Natural killer cell (primary cell): ENCODE measurements around the gene PHTF1. TPM values are rescaled to one million over a fixed set of nuclear protein-coding genes. Genes with fewer than 3 reads are reported as not detected.

Experiments
- ATAC-seq, 3 donors: fragments of 150-1000 bp in 2 of 3; fragments of 200-7000 bp in 1 of 3; cut with Tn5 transposase; 1 replicate in 1 of 3; 2 replicates in 2 of 3; pipeline ENCODE4 v1.10.0; 2021; ENCODE audit warnings: mild to moderate bottlenecking in 2 of 3, moderate library complexity in 2 of 3
- DNase-seq, 2 donors: peaks; one replicate each; pipeline versions ENCODE4 v3.0.0 to v3.0.0-alpha.2; 2013 to 2021; ENCODE audit warnings: mixed read lengths in 1 of 2
- H3K27ac ChIP-seq: one replicate; pipeline ENCODE4 v1.5.1; 2013; ENCODE audit warnings: mild to moderate bottlenecking, low read length
- H3K27me3 ChIP-seq: one replicate; pipeline ENCODE4 v1.6.1; 2013; ENCODE audit warnings: low read length; ENCODE audit not compliant: control insufficient read depth, insufficient read depth
- H3K36me3 ChIP-seq: one replicate; pipeline ENCODE4 v1.6.1; 2013; ENCODE audit warnings: low read length; ENCODE audit not compliant: control insufficient read depth, insufficient read depth
- H3K4me1 ChIP-seq: one replicate; pipeline ENCODE4 v1.6.1; 2013; ENCODE audit warnings: low read length; ENCODE audit not compliant: control insufficient read depth, insufficient read depth
- H3K4me3 ChIP-seq: one replicate; pipeline ENCODE4 v1.5.1; 2013; ENCODE audit warnings: low read length
- H3K9me3 ChIP-seq: one replicate; pipeline ENCODE4 v1.6.1; 2013; ENCODE audit warnings: low read length; ENCODE audit not compliant: control insufficient read depth, insufficient read depth
- H3K27ac Mint-ChIP-seq, 2 donors: one replicate each; pipeline ENCODE4 v1.8.0; 2022; ENCODE audit warnings: mild to moderate bottlenecking in 2 of 2, mixed read lengths in 2 of 2, moderate library complexity in 1 of 2
- H3K27me3 Mint-ChIP-seq, 2 donors: one replicate each; pipeline ENCODE4 v1.8.0; 2022; ENCODE audit warnings: low read depth in 2 of 2, mixed read lengths in 2 of 2
- H3K36me3 Mint-ChIP-seq: one replicate; pipeline ENCODE4 v1.8.0; 2022; ENCODE audit warnings: mixed read lengths
- H3K4me1 Mint-ChIP-seq, 2 donors: one replicate each; pipeline ENCODE4 v1.8.0; 2022; ENCODE audit warnings: mixed read lengths in 2 of 2
- H3K4me3 Mint-ChIP-seq: one replicate; pipeline ENCODE4 v1.8.0; 2022; ENCODE audit warnings: mild to moderate bottlenecking, moderate library complexity, mixed read lengths
- H3K9me3 Mint-ChIP-seq, 2 donors: one replicate each; pipeline ENCODE4 v1.8.0; 2022; ENCODE audit warnings: mixed read lengths in 2 of 2
- WGBS: methylation state at CpG from one replicate; pipeline ENCODE4 v1.1.7; 2013; ENCODE audit warnings: missing lambda C conversion rate; ENCODE audit not compliant: insufficient coverage; 5-methylcytosine and 5-hydroxymethylcytosine counted together
- intact Hi-C: fragments of 100-400 bp; cut with micrococcal nuclease; formaldehyde crosslinking; loops from one replicate; pipeline ENCODE4 v1.14.2; 2022
- total RNA-seq, 4 donors: library from RNA; stranded (reverse); fragments of 120-200 nt in 1 of 4; gene quantifications; one replicate each; pipeline versions ENCODE4 v1.2.3 to v1.2.4, GENCODE V29; 2013 to 2022
- TF ChIP-seq, protein P1 (sequence below): fragments of 200-600 bp; IDR thresholded peaks from one replicate; pipeline ENCODE4 v1.8.0; 2022; ENCODE audit warnings: antibody characterized with exemption

Gene PHTF1
- total RNA-seq, 3 donors from 2014 or later (not counting 1 experiment from before 2014, with no cell fraction given): 37.1 to 40.7 (median 40.6) TPM

DNA sequence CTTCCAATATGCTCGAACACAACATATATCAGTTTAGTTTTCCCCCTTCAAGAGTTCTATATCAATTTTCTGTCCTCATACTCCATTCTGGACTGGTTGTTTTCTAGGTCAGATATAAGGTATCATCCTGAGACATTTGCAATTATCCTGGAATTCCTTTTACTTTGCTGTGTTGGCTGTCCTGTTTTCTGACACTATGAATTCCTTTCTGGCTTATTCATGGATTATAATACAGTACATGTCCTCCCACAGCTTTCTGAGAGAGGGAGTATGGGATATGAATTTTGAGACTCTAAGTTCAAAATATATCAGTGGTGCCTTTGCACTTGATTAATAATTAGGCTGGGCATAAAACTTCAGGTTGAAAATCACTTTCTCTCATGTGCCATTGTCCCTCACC, 11.9 kb downstream of the PHTF1 start:
- no peaks in the 10 kb centered on the region for H3K9me3 ChIP-seq
- 100% methylated on average over 1 of the region's 1 CpG for WGBS
- TF ChIP-seq, protein P1, sequence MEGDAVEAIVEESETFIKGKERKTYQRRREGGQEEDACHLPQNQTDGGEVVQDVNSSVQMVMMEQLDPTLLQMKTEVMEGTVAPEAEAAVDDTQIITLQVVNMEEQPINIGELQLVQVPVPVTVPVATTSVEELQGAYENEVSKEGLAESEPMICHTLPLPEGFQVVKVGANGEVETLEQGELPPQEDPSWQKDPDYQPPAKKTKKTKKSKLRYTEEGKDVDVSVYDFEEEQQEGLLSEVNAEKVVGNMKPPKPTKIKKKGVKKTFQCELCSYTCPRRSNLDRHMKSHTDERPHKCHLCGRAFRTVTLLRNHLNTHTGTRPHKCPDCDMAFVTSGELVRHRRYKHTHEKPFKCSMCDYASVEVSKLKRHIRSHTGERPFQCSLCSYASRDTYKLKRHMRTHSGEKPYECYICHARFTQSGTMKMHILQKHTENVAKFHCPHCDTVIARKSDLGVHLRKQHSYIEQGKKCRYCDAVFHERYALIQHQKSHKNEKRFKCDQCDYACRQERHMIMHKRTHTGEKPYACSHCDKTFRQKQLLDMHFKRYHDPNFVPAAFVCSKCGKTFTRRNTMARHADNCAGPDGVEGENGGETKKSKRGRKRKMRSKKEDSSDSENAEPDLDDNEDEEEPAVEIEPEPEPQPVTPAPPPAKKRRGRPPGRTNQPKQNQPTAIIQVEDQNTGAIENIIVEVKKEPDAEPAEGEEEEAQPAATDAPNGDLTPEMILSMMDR: no peak
- H3K36me3 Mint-ChIP-seq: no peaks in the 10 kb centered on the region
- no peaks in the 10 kb centered on the region for H3K27me3 ChIP-seq
- no peak overlapping the region for H3K27ac ChIP-seq
- intact Hi-C loops: no loop called here
- H3K9me3 Mint-ChIP-seq: no peaks in the 10 kb centered on the region
- peaks cover 11 to 19% of the 10 kb centered on the region in 2 donors for H3K4me1 Mint-ChIP-seq
- H3K36me3 ChIP-seq: peaks cover 4% of the 10 kb centered on the region
- no peaks in the 10 kb centered on the region for H3K27me3 Mint-ChIP-seq
- DNase-seq: no peak
- no peak overlapping the region for H3K4me3 Mint-ChIP-seq
- ATAC-seq: no peak
- H3K4me3 ChIP-seq: no peak overlapping the region
- H3K27ac Mint-ChIP-seq: no peak overlapping the region
- peaks cover 4% of the 10 kb centered on the region for H3K4me1 ChIP-seq

DNA sequence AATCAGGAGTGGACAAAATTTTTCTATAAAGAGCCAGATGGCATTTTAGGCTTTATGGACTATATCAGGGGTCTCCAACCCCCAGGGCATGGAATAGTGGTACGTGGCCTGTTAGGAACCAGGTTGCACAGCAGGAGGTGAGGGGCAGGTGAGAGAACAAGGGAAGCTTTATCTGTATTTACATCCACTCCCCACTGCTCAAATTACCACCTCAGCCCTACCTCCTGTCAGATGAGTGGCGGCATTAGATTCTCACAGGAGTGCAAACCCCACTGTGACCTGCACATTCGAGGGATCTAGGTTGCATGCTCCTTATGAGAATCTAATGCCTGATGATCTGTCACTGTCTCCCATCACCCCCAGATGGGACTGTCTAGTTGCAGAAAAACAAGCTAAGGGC, 13.9 kb downstream of the PHTF1 start:
- peaks cover 4% of the 10 kb centered on the region for H3K36me3 ChIP-seq
- peak overlapping the region; percentile 2 to 43 for H3K27ac Mint-ChIP-seq

DNA sequence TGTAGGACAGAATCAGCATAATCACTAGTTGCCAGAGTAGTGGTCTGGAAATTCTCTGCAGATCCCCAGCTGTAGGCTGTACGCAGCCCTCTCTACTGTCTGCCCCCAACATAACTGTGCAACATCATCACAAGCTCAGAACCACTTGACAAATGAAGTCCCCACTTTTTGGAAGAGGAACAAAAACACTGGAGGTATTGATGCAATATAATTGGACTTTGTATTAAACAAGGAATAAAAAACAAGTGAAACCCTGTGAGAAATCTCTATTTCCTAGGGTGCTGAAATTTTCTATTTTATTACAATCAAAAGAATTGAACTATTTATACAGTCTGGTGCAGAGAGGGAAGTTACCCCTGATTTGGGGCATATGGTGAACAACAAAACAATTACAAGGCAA, 15.2 kb downstream of the PHTF1 start:
- Histone ChIP-seq H3K27ac (no peak overlapping the region), H3K9me3 (no peaks in the 10 kb centered on the region), H3K36me3 (peaks cover 1% of the 10 kb centered on the region), H3K4me1 (peaks cover 4% of the 10 kb centered on the region), H3K27me3 (no peaks in the 10 kb centered on the region), H3K4me3 (no peak overlapping the region)
- DNase-seq: no peak
- Mint-ChIP-seq H3K4me1 (peaks cover 11 to 13% of the 10 kb centered on the region in 2 donors), H3K27me3 (no peaks in the 10 kb centered on the region), H3K9me3 (no peaks in the 10 kb centered on the region), H3K27ac (peak overlapping the region in 1 of 2 donors; percentile 36), H3K4me3 (no peak overlapping the region), H3K36me3 (no peaks in the 10 kb centered on the region)
- 100% methylated on average over 1 of the region's 1 CpG for WGBS
- no peak for ATAC-seq
- TF ChIP-seq, protein P1: no peak
- intact Hi-C loops: no loop called here

More for the DNA sequence above, 13.9 kb downstream of the PHTF1 start:
- no peaks in the 10 kb centered on the region for H3K27me3 ChIP-seq
- TF ChIP-seq, protein P1: no peak
- no peaks in the 10 kb centered on the region for H3K27me3 Mint-ChIP-seq
- H3K9me3 ChIP-seq: no peaks in the 10 kb centered on the region
- no peak overlapping the region for H3K4me3 Mint-ChIP-seq
- DNase-seq (no peak), ATAC-seq (no peak)
- no peaks in the 10 kb centered on the region for H3K9me3 Mint-ChIP-seq
- no peak overlapping the region for H3K4me3 ChIP-seq
- H3K4me1 ChIP-seq: peaks cover 4% of the 10 kb centered on the region
- 93% methylated on average over 2 of the region's 3 CpGs for whole genome bisulfite sequencing
- H3K36me3 Mint-ChIP-seq: no peaks in the 10 kb centered on the region
- H3K27ac ChIP-seq: no peak overlapping the region
- H3K4me1 Mint-ChIP-seq: peaks cover 11 to 19% of the 10 kb centered on the region in 2 donors
- intact Hi-C loops: no loop called here

DNA sequence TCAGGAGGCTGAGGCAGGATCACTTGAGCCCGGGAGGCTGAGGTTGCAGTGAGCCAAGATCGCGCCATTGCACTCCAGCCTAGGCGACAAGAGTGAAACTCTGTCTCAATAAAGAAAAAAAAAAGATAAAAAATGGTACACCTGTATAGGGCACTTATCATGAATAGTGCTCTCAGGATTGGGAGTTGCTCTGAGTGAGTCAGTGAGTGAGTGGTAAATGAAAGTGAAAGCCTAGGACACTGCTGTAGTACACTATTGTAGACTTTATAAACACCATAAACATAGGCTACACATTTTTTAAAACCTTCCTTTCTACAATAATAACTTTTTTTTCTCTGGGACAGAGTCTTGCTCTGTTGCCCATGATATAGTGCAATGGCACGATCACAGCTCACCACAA, 16.8 kb downstream of the PHTF1 start:
- Histone ChIP-seq H3K27ac (no peak overlapping the region), H3K36me3 (peaks cover 4% of the 10 kb centered on the region), H3K4me3 (no peak overlapping the region), H3K27me3 (no peaks in the 10 kb centered on the region), H3K4me1 (peaks cover 4% of the 10 kb centered on the region), H3K9me3 (no peaks in the 10 kb centered on the region)
- WGBS: 96% methylated on average over 5 of the region's 5 CpGs
- DNase-seq (peak in 1 of 2 donors; percentile 6), ATAC-seq (peak in 2 of 3 donors; percentile 78 to 85)
- Mint-ChIP-seq H3K36me3 (no peaks in the 10 kb centered on the region), H3K4me1 (peaks cover 11 to 13% of the 10 kb centered on the region in 2 donors), H3K4me3 (no peak overlapping the region), H3K27me3 (no peaks in the 10 kb centered on the region), H3K9me3 (no peaks in the 10 kb centered on the region), H3K27ac (peak overlapping the region; percentile 43 to 57)
- TF ChIP-seq, protein P1: no peak
- intact Hi-C loops: no loop called here
